Loucy (cell line): ENCODE data around the gene SECISBP2.
"Not testable (repeated sequence)": the region's sequence is repeated elsewhere in the genome, so short reads cannot be mapped to it uniquely, and the experiment has no call there.

Experiments
- H2AFZ ChIP-seq: fragments of 200-600 bp; sonication (generic); 2 replicates; pipeline ENCODE4 v1.6.0; 2016; ENCODE audit warnings: antibody characterized with exemption, mild to moderate bottlenecking, low read length, moderate library complexity
- H3F3A ChIP-seq: fragments of 200-600 bp; 2 replicates; pipeline ENCODE4 v1.6.0; 2016; ENCODE audit warnings: antibody characterized with exemption, low read depth, mild to moderate bottlenecking
- H3K27me3 ChIP-seq: fragments of 200-600 bp; sonication (generic); 2 replicates; pipeline ENCODE4 v1.6.1; 2014; ENCODE audit warnings: low read length, mild to moderate bottlenecking; ENCODE audit not compliant: insufficient read depth, poor library complexity, severe bottlenecking
- H3K36me3 ChIP-seq: fragments of 200-600 bp; sonication (generic); 2 replicates; pipeline ENCODE4 v1.6.1; 2016; ENCODE audit warnings: low read length; ENCODE audit not compliant: insufficient read depth
- H3K4me1 ChIP-seq: fragments of 200-600 bp; sonication (generic); 2 replicates; pipeline ENCODE4 v1.5.1; 2014; ENCODE audit warnings: low read length, mild to moderate bottlenecking; ENCODE audit not compliant: insufficient read depth, poor library complexity, severe bottlenecking
- H3K4me2 ChIP-seq: fragments of 200-600 bp; sonication (generic); 2 replicates; pipeline ENCODE4 v1.6.0; 2014; ENCODE audit warnings: antibody characterized with exemption, low read length, low read depth, mild to moderate bottlenecking; ENCODE audit not compliant: poor library complexity, severe bottlenecking
- H3K4me3 ChIP-seq: fragments of 200-600 bp; sonication (generic); 2 replicates; pipeline ENCODE4 v1.5.1; 2014; ENCODE audit warnings: low read length, mild to moderate bottlenecking, mixed read lengths; ENCODE audit not compliant: poor library complexity, severe bottlenecking
- H3K79me2 ChIP-seq: fragments of 200-600 bp; sonication (generic); 2 replicates; pipeline ENCODE4 v1.6.1; 2014; ENCODE audit warnings: low read length; ENCODE audit not compliant: insufficient read depth
- H3K9ac ChIP-seq: fragments of 200-600 bp; sonication (generic); 2 replicates; pipeline ENCODE4 v1.6.0; 2014; ENCODE audit warnings: mild to moderate bottlenecking, low read depth, low read length, moderate library complexity; ENCODE audit not compliant: poor library complexity, severe bottlenecking
- H3K9me2 ChIP-seq: fragments of 200-600 bp; sonication (generic); replicated peaks from 2 replicates; pipeline ENCODE4 v1.6.1; 2016; ENCODE audit warnings: low read depth, low read length, mixed read lengths
- H3K9me3 ChIP-seq: fragments of 200-600 bp; sonication (generic); 2 replicates; pipeline ENCODE4 v1.6.1; 2014; ENCODE audit warnings: mild to moderate bottlenecking, antibody characterized with exemption, low read length, low read depth; ENCODE audit not compliant: insufficient read depth
- H4K20me1 ChIP-seq: fragments of 200-600 bp; sonication (generic); 2 replicates; pipeline ENCODE4 v1.6.0; 2014; ENCODE audit warnings: antibody characterized with exemption, low read length, mild to moderate bottlenecking; ENCODE audit not compliant: insufficient read depth, poor library complexity, severe bottlenecking
- CTCF ChIP-seq: fragments of 200-600 bp; sonication (generic); conservative IDR thresholded peaks from 2 replicates; pipeline ENCODE4 v1.5.1; 2014; ENCODE audit warnings: mild to moderate bottlenecking, antibody characterized with exemption, low read length
- EZH2phosphoT487 ChIP-seq: fragments of 200-600 bp; IDR thresholded peaks from 2 replicates; pipeline ENCODE4 v1.6.1; 2018; ENCODE audit warnings: antibody characterized with exemption, mild to moderate bottlenecking, moderate library complexity, borderline replicate concordance

The SECISBP2 gene

GRCh38 chr9:89342213-89342612, 23.9 kb downstream of the SECISBP2 start:
- Histone ChIP-seq H3K27me3 (no peaks in the 10 kb centered on the region), H4K20me1 (no peaks in the 10 kb centered on the region), H3K9me3 (0 out of 2 replicates have a peak, but pooled peaks cover 5% of the 10 kb centered on the region), H3K36me3 (peaks cover 90% of the 10 kb centered on the region), H3K4me2 (no peak overlapping the region), H3K4me1 (no peaks in the 10 kb centered on the region), H3K4me3 (no peak overlapping the region), H3K79me2 (no peaks in the 10 kb centered on the region), H3K9me2 (no peaks in the 10 kb centered on the region), H3K9ac (no peak overlapping the region), H3F3A (no peaks in the 10 kb centered on the region), H2AFZ (no peak overlapping the region)
- TF ChIP-seq EZH2phosphoT487: no peak
- TF ChIP-seq CTCF: no peak

GRCh38 chr9:89342948-89343347, 24.6 kb downstream of the SECISBP2 start:
- no peaks in the 10 kb centered on the region for H3F3A ChIP-seq
- TF ChIP-seq EZH2phosphoT487: no peak
- peaks cover 88% of the 10 kb centered on the region for H3K36me3 ChIP-seq

GRCh38 chr9:89343812-89344211, 25.5 kb downstream of the SECISBP2 start:
- H3K9me3 ChIP-seq: not testable (repeated sequence)
- peaks cover 89% of the 10 kb centered on the region for H3K36me3 ChIP-seq

More at GRCh38 chr9:89342948-89343347, 24.6 kb downstream of the SECISBP2 start:
- Histone ChIP-seq H3K9ac (no peak overlapping the region), H3K4me1 (no peaks in the 10 kb centered on the region), H3K9me3 (0 out of 2 replicates have a peak, but pooled peaks cover 5% of the 10 kb centered on the region), H3K9me2 (no peaks in the 10 kb centered on the region), H3K4me3 (no peak overlapping the region), H2AFZ (no peak overlapping the region), H3K79me2 (no peaks in the 10 kb centered on the region), H3K4me2 (no peak overlapping the region), H4K20me1 (no peaks in the 10 kb centered on the region), H3K27me3 (no peaks in the 10 kb centered on the region)

GRCh38 chr9:89345476-89345875, 27.2 kb downstream of the SECISBP2 start:
- no peak overlapping the region for H3K4me2 ChIP-seq
- H3K36me3 ChIP-seq: peaks cover 91% of the 10 kb centered on the region; the same call in 1 of the 2 replicates
- no peaks in the 10 kb centered on the region for H3K4me1 ChIP-seq
- H3K9me3 ChIP-seq: 0 out of 2 replicates have a peak, but pooled peaks cover 5% of the 10 kb centered on the region
- H3K27me3 ChIP-seq: no peaks in the 10 kb centered on the region
- H4K20me1 ChIP-seq: no peaks in the 10 kb centered on the region
- H2AFZ ChIP-seq: no peak overlapping the region
- no peaks in the 10 kb centered on the region for H3K9me2 ChIP-seq
- no peaks in the 10 kb centered on the region for H3K79me2 ChIP-seq
- no peak overlapping the region for H3K9ac ChIP-seq
- TF ChIP-seq CTCF (no peak), EZH2phosphoT487 (no peak)
- H3K4me3 ChIP-seq: no peak overlapping the region
- no peaks in the 10 kb centered on the region for H3F3A ChIP-seq

More at GRCh38 chr9:89343812-89344211, 25.5 kb downstream of the SECISBP2 start:
- H3K27me3 ChIP-seq, H4K20me1 ChIP-seq, H3K9me2 ChIP-seq, H3K4me3 ChIP-seq, H3K79me2 ChIP-seq, H2AFZ ChIP-seq, H3K4me2 ChIP-seq, H3K4me1 ChIP-seq, H3K9ac ChIP-seq, H3F3A ChIP-seq: not testable (repeated sequence)
